ENCODE measurements around the gene JAML. TPM values are rescaled to one million over a fixed set of nuclear protein-coding genes. Genes with fewer than 3 reads are reported as not detected.
"Not testable (repeated sequence)": the region's sequence is repeated elsewhere in the genome, so short reads cannot be mapped to it uniquely, and the experiment has no call there.

The JAML gene
- total RNA-seq, 1 donor from 2014 or later, result not detected

DNA sequence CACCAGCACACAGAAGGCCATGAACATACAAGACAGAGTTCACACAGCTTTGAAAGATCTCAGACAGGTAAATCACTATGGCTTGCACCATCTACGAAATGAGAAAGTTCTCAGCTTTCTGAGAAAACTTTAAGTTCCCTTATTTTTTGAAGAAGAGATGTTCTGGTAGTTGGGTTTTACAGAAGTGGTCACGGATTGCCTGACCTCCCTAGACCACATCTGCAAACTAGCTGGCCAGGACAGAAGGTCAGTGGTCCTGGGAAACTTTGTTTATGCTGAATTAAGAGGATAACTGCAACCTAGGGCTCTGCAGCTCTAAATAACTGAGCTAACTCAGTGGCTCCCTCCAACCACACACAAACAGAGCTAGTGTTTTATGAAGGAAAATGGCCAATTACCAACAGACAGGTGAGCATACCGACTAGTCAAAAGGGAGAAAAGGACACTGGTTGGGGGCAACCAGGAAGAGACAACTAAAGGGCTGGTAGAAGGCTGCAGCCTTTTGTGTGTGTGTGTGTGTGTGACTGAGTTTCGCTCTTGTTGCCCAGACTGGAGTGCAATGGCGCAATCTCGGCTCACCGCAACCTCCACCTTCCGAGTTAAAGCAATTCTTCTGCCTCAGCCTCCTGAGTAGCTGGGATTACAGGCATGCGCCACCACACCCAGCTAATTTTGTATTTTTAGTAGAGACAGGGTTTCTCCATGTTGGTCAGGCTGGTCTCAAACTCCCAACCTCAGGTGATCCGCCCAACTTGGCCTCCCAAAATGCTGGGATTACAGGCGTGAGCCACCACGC, 39.8 kb downstream of the JAML start:
- H3K4me3 Mint-ChIP-seq (ENCODE audit: unreplicated experiment), result no peak overlapping the region
- peaks cover 4% of the 10 kb centered on the region for H3K9me3 Mint-ChIP-seq (ENCODE audit: low read depth)
- H3K27me3 Mint-ChIP-seq (ENCODE audit: low read depth), result peaks cover 16% of the 10 kb centered on the region
- H3K36me3 Mint-ChIP-seq (ENCODE audit: low read depth), result no peaks in the 10 kb centered on the region
- no peak for TF ChIP-seq CTCF (IDR thresholded peaks at IDR 0.05)
- no peak overlapping the region for H3K27ac Mint-ChIP-seq (ENCODE audit: unreplicated experiment)
- peaks cover 4% of the 10 kb centered on the region for H3K4me1 Mint-ChIP-seq (ENCODE audit: low read depth)
- no peak for DNase-seq (ENCODE audit: low spot score)

DNA sequence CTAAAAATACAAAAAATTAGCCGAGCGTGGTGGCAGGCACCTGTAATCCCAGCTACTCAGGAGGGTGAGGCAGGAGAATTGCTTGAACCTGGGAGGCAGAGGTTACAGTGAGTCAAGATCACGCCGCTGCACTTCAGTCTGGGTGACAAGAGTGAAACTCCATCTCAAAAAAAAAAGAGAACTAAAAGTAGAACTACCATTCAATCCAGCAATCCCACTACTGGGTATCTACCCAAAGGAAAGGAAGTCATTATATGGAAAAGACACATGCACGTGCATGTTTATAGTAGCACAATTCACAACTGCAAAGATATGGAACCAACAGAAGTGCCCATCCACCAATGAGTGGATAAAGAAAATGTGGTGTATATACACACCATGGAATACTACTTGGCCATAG, 41.1 kb downstream of the JAML start:
- not testable (repeated sequence) for DNase-seq (ENCODE audit: low spot score); H3K4me3 Mint-ChIP-seq (ENCODE audit: unreplicated experiment); H3K9me3 Mint-ChIP-seq (ENCODE audit: low read depth); H3K27ac Mint-ChIP-seq (ENCODE audit: unreplicated experiment); H3K36me3 Mint-ChIP-seq (ENCODE audit: low read depth); H3K4me1 Mint-ChIP-seq (ENCODE audit: low read depth)
- peaks cover 11% of the 10 kb centered on the region for H3K27me3 Mint-ChIP-seq (ENCODE audit: low read depth)

GRCh38 chr11:118180300-118180703, 44.5 kb downstream of the JAML start:
- Mint-ChIP-seq H3K9me3 (ENCODE audit: low read depth) (no peaks in the 10 kb centered on the region), H3K27me3 (ENCODE audit: low read depth) (peaks cover 20% of the 10 kb centered on the region), H3K4me3 (ENCODE audit: unreplicated experiment) (no peak overlapping the region), H3K36me3 (ENCODE audit: low read depth) (no peaks in the 10 kb centered on the region), H3K27ac (ENCODE audit: unreplicated experiment) (no peak overlapping the region), H3K4me1 (ENCODE audit: low read depth) (peaks cover 10% of the 10 kb centered on the region)
- peak; percentile 13 for TF ChIP-seq CTCF (IDR thresholded peaks at IDR 0.05)
- no peak for DNase-seq (ENCODE audit: low spot score)

GRCh38 chr11:118176778-118177134, 48.1 kb downstream of the JAML start:
- H3K36me3 Mint-ChIP-seq (ENCODE audit: low read depth), result no peaks in the 10 kb centered on the region
- H3K4me3 Mint-ChIP-seq (ENCODE audit: unreplicated experiment), result no peak overlapping the region
- H3K9me3 Mint-ChIP-seq (ENCODE audit: low read depth), result no peaks in the 10 kb centered on the region
- peaks cover 10% of the 10 kb centered on the region for H3K4me1 Mint-ChIP-seq (ENCODE audit: low read depth)
- no peak for DNase-seq (ENCODE audit: low spot score)
- H3K27ac Mint-ChIP-seq (ENCODE audit: unreplicated experiment), result no peak overlapping the region
- no peak for TF ChIP-seq CTCF (IDR thresholded peaks at IDR 0.05)
- peaks cover 37% of the 10 kb centered on the region for H3K27me3 Mint-ChIP-seq (ENCODE audit: low read depth)

DNA sequence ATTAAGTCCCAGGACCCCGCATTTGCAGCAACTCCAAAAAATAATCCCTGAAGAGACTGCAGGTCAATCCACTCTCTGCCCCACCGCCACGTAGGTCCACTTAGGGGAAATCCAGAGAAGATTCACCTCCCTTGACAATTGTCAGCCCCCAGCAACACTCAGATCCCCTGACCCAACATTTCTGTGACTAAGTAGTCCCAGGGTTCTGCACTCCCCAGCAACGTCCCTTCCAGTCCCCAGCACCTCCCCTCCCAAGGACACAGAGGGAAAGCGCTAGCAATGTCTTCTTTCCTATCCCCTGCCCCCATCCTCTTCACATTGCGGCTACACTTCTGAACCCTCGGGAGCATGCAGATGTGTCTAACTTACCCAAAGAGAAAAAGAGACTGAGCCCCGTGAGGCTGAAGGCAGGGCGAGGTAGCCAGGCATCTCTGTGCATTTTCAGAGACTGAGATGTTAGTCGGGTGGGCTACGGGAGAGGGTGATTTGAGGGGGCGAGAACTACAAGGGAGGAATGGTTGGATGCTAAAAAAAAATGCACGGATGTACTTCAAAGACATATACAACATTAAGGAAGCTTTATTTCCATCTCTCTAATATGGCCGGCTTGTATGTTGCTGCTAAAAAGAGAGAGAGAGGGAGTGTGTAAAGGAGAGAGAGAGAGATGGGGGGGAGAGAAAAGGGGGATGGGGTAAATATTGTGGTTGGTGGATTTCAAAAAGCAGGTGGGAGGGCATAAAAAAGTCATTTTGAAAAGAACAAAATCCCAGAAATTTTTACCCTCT, 48.6 kb downstream of the JAML start, which contains the start of gene SCN2B:
Gene SCN2B (minus strand): TSS at position 647 of the 785 bp plus-strand sequence. CDS start 208 bp downstream, at position 439.
- TF ChIP-seq CTCF (IDR thresholded peaks at IDR 0.05), result no peak
- H3K4me3 Mint-ChIP-seq (ENCODE audit: unreplicated experiment), result peak within 1 kb of the TSS; percentile 49
- no peaks in the 10 kb centered on the region for H3K9me3 Mint-ChIP-seq (ENCODE audit: low read depth)
- H3K27ac Mint-ChIP-seq (ENCODE audit: unreplicated experiment), result no peak within 1 kb of the TSS
- H3K27me3 Mint-ChIP-seq (ENCODE audit: low read depth), result peaks cover 39% of the 10 kb centered on the region
- DNase-seq (ENCODE audit: low spot score), result no peak
- peaks cover 10% of the 10 kb centered on the region for H3K4me1 Mint-ChIP-seq (ENCODE audit: low read depth)
- H3K36me3 Mint-ChIP-seq (ENCODE audit: low read depth), result no peaks in the 10 kb centered on the region
